ENCODE results near the gene PAPOLA.
"Not testable (repeated sequence)": the region's sequence is repeated elsewhere in the genome, so short reads cannot be mapped to it uniquely, and the experiment has no call there.

The PAPOLA gene

DNA sequence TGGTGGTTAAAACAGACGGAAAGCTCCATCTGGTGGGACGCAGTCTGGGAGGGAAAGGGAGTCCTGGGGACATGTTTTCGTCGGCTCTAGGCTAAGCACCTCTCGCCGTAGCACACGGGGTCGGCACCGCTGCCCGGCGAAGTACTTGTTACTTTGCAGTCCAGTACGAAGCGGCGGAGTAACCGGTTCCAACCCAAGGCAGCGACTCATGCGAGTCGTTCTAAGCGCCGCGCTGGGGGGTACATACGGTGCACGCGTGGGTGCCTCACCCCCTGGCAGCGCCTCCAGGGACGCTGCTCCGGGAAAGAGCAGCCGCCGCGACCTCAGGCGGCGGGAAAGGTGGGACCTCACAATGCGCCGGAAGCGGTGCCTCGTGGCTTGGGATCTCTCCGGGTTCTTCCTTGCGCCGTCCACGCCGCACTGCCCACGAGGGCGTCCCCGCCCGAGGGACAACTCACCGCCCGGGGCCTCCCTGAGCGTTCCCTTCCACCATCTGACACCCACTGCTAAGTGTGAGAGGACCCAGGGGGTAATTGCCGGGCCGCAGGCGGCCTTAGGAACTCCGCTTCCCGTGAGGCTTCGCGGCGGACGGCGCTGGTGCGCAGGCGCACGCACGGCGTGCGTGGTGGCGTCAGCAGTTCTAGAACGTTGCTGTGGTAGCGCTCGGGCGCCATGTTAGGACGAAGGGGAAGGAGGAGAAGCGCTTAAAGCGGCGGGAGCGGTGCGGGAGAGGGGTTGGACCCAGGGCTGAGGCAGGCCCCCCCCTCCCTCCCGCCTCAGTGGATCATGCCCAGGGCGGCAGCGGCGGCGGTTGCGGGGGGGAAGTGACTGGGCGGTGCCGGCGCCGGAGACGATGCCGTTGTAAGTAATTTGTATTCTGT lies at the start of gene PAPOLA:
Gene PAPOLA (plus strand): TSS at position 643 of the 881 bp plus-strand sequence. CDS start 211 bp downstream, at position 854.
- no peak for TF ChIP-seq JUND (IDR thresholded peaks at IDR 0.05; ENCODE audit: low read depth)
- in situ Hi-C loops (cut with HindIII; ENCODE audit: low pct_unique_long_range_greater_than_20kb, low sequenced_read_pairs), result no loop called here
- DNase-seq (ENCODE audit: low read depth in 1 of 2, low spot score in 1 of 2), result peak; percentile 96 to 98

DNA sequence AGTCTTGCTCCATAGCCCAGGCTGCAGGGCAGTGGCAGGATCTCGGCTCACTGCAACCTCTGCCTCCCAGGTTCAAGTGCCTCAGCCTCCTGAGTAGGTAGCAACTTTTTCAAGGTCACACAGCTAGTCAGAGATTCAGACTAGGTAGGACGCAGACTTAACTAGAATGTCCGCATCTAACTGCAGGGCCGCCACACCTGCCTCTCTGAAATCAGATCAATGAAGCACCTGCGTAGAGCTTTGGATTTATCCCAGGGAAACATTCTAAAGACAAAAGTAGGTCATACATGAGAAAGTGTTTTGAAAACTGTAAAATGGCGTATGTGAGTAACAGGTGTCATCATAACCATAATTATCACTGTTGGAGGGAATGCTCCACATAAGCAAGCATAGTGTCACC lies 49.5 kb upstream of the PAPOLA start:
- TF ChIP-seq JUND (IDR thresholded peaks at IDR 0.05; ENCODE audit: low read depth), result no peak
- no peak for DNase-seq (ENCODE audit: low read depth in 1 of 2, low spot score in 1 of 2)
- in situ Hi-C loops (cut with HindIII; ENCODE audit: low pct_unique_long_range_greater_than_20kb, low sequenced_read_pairs), result no loop called here

DNA sequence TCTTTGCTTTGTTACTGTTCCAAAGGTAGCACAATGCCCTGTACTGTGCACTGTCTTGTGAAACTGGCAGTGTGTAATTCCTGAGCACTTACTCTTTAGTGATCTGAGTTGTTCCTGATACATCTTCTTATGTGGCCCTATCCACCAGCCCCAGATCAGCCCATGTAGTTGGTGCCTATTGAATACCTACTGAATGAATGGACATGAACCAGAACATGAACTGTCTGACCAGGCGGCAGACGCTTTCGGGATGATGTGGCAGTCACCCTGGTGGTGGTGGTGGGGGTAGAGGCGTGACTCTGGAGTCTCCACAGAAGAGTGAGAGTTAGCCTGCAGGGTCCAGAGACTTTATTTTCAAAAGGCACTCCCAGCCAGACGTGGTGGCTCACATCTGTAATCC lies 46.6 kb upstream of the PAPOLA start:
- no peak for TF ChIP-seq JUND (IDR thresholded peaks at IDR 0.05; ENCODE audit: low read depth)
- in situ Hi-C loops (cut with HindIII; ENCODE audit: low pct_unique_long_range_greater_than_20kb, low sequenced_read_pairs), result no loop called here
- no peak for DNase-seq (ENCODE audit: low read depth in 1 of 2, low spot score in 1 of 2)

DNA sequence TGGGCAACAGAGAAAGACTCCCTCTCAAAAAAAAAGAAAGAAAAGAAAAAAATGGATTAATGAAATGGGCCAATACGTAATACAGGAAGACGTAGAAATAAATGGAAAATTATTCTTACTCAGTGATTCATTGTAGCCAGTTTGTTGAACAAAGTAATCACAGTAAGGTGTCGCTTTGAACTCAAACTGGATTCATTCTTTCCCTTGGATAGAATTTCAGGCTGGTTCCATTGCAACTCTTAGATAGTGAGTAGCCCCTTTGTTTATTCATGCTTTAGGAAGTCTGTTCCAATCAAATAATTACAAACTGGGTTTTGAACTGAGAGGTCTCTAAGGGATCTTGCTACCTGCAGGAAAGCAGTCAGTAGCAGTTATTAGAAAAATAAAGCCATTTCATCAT lies 42.3 kb upstream of the PAPOLA start:
- in situ Hi-C loops (cut with HindIII; ENCODE audit: low pct_unique_long_range_greater_than_20kb, low sequenced_read_pairs), result no loop called here
- TF ChIP-seq JUND (IDR thresholded peaks at IDR 0.05; ENCODE audit: low read depth), result no peak
- no peak for DNase-seq (ENCODE audit: low read depth in 1 of 2, low spot score in 1 of 2)

DNA sequence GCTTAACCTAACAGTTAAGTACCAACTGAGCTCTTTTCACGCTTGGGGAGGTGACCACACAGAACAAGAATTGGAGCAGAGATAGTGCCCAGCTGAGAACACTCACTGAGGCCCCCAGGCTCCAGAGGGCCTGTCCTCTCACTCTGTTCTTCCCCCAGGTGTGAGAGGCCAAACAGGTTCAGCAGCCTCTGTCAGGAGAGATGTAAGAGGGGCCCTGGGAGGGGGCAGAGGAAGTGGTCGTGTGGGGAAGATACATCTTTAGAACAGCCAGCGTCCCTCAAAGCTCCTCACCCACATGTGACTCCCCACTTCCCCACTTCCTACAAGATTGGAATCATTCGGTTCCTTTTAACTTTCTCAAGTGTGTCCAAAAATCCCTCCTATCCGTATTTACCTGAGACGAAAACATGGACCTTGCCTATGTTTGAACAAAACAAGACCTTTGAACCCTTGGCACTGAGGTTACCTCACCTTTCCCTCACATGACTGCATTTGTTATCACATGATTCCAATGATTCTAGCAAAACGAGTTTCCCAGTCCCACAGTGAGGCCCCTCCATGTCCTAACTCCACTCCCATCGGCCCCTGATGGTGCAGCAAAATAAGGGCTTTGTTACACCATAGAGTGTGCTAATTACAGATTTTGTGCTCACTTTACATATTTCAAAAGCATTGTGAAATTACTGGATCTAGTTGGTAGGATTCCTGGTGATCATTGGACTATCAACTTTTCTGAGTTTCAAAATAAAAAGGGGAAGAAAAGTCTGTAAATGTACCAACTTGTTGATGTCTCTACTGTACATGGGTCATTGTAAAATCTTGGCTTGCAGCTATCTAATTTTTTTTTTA lies 40.0 kb upstream of the PAPOLA start:
- TF ChIP-seq JUND (IDR thresholded peaks at IDR 0.05; ENCODE audit: low read depth), result no peak
- in situ Hi-C loops (cut with HindIII; ENCODE audit: low pct_unique_long_range_greater_than_20kb, low sequenced_read_pairs), result no loop called here
- DNase-seq (ENCODE audit: low read depth in 1 of 2, low spot score in 1 of 2), result no peak

DNA sequence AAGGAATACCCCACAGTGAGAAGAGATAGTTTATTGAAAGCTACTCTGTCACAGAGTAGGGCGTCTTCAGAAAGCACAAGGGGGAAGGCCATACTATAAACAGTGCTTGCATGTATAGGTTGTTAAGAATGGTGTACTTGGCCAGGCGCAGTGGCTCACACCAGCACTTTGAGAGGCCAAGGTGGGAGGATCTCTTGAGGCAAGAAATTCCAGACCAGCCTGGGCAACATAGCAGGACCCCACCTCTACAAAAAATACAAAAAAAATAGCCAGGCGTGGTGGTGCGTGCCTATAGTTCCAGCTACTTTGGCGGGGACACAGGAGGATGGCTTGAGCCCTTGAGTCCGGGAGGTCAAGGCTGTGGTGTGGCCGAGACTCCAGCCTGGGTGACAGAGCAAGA lies 38.0 kb upstream of the PAPOLA start:
- in situ Hi-C loops (cut with HindIII; ENCODE audit: low pct_unique_long_range_greater_than_20kb, low sequenced_read_pairs), result no loop called here
- TF ChIP-seq JUND (IDR thresholded peaks at IDR 0.05; ENCODE audit: low read depth), result no peak
- DNase-seq (ENCODE audit: low read depth in 1 of 2, low spot score in 1 of 2), result no peak

DNA sequence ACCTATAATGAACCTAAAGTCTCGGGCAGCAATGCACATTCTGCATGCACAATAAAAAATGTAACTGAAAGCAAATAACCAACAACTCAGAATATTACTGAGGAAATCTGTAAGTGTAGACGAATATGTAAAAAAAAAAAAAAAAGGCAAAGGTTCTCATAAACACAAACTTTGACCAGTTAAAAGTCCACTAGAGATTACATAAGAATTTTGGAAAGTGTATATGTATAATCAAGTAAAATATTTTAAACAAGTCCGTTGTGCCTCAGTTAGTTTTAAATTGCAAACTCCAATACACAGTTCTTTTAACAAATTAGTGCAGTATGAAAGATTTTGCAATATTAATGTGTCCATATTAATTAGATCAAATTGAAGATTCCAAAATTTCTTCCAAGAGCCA lies 35.3 kb upstream of the PAPOLA start:
- TF ChIP-seq JUND (IDR thresholded peaks at IDR 0.05; ENCODE audit: low read depth), result no peak
- DNase-seq (ENCODE audit: low read depth in 1 of 2, low spot score in 1 of 2), result no peak
- in situ Hi-C loops (cut with HindIII; ENCODE audit: low pct_unique_long_range_greater_than_20kb, low sequenced_read_pairs), result no loop called here

DNA sequence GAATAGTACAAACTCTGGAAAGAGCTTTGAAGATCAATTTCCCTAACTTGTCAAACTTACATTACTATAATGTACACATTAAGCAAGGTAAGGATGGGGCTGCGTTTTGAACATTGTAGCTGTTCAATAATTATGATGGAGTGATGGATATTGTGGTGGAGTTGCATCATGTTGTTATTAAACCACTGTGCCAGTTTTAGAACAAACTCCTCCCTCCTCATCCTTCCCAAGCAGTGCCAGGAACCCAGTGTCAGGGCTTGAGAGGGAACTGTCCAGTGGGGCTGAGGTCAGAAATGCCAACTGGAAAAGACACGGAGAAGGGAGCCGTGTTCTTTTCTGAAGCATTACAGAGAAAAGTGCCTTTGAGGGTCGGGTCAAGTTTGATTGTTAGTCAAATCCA lies 31.9 kb upstream of the PAPOLA start:
- in situ Hi-C loops (cut with HindIII; ENCODE audit: low pct_unique_long_range_greater_than_20kb, low sequenced_read_pairs), result no loop called here
- DNase-seq (ENCODE audit: low read depth in 1 of 2, low spot score in 1 of 2), result peak in 1 of 2 experiments; percentile 25
- TF ChIP-seq JUND (IDR thresholded peaks at IDR 0.05; ENCODE audit: low read depth), result no peak

DNA sequence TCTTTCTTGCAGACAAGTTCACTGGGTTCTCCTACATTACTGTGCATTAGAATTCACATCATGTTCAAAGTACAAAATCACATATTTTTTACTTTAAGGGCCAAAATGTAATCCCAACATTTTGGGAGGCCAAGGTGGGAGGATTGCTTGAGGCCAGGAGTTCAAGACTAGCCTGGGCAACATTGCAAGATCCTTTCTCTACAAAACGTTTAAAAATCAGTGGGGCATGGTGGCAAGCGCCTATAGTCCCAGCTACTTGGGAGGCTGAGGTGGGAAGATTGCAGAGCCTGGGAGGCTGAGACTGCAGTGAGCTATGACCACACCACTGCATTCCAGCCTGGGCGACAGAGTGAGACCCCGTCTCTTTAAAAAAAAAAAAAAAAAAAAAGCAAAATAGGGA lies 31.2 kb upstream of the PAPOLA start:
- in situ Hi-C loops (cut with HindIII; ENCODE audit: low pct_unique_long_range_greater_than_20kb, low sequenced_read_pairs); DNase-seq (ENCODE audit: low read depth in 1 of 2, low spot score in 1 of 2): not testable (repeated sequence)

DNA sequence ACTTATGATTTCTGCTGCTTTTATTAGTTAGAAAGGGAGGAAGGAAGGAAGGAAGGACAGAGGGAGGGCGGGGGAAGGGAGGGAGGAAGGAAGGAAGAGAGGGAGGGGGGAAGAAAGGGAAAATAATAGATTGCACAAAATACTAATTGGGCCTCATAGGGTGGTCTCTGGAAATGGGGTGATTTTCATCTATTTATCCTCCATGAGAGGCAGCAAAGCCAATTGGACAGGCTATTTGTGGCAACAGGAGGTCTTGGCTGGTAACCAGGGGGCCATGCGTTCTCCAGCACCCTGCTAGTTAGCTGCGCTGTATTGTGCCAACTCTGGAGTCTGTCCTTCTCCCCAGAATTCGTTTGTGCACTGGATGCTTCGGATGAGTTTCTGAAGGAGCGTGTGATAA lies 24.1 kb upstream of the PAPOLA start:
- in situ Hi-C loops (cut with HindIII; ENCODE audit: low pct_unique_long_range_greater_than_20kb, low sequenced_read_pairs), result no loop called here
- DNase-seq (ENCODE audit: low read depth in 1 of 2, low spot score in 1 of 2), result no peak
- no peak for TF ChIP-seq JUND (IDR thresholded peaks at IDR 0.05; ENCODE audit: low read depth)

DNA sequence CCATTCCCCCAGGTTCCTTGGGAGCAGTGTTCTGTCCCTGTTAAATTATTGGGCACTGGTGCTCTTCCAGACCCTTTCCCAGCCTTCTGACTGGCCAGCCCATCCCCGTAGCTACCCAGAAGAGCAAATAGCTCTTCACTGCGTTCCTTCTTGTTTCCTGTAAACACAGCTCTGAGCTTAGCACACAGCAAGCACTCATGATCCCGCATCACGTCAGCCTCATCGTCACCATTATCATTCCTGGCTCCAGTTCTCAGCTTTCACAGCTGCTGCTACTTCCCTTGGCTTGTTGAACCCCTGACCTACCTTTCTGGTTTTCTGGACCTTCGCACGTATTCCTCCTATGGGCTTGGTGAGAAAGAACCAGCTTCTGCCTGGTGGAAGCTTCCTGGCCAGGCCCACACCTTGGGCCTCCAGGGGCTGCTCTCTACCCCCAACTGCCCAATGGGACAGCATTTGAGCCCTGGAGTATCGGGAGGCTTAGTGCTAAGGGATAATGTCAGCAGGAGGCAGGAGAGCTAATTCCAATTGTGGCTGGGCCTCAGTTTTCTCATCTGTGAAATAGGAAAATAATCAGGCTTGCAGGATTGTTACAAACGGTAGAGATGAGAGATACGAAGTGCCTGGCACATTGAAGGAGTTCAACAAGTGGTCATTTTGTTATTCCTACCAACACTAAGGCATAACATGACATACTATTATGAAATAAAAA lies 22.6 kb upstream of the PAPOLA start:
- no peak for DNase-seq (ENCODE audit: low read depth in 1 of 2, low spot score in 1 of 2)
- in situ Hi-C loops (cut with HindIII; ENCODE audit: low pct_unique_long_range_greater_than_20kb, low sequenced_read_pairs), result no loop called here
- TF ChIP-seq JUND (IDR thresholded peaks at IDR 0.05; ENCODE audit: low read depth), result no peak

DNA sequence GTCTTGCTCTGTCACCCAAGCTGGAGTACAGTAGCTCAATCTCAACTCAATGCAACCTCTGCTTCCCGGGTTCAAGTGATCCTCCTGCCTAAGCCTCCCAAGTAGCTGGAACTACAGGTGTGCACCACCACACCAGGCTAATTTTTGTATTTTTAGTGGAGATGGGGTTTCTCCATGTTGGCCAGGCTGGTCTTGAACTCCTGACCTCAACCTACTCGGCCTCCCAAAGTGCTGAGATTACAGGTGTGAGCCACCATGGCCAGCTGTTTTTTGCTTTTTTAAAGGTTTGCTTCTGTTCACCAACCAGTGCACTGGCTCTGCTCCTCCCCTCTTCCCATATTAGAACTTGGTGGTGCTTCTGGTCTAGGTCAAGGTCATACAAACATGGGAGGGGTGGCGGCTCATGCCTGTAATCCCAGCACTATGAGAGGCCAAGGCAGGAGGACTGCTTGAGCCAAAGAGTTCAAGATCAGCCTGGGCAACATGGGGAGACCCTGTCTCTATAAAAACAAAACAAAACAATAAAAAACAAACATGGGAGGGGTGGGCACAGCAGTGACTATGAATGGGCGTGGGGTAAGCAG lies 20.4 kb upstream of the PAPOLA start:
- in situ Hi-C loops (cut with HindIII; ENCODE audit: low pct_unique_long_range_greater_than_20kb, low sequenced_read_pairs), result no loop called here
- no peak for DNase-seq (ENCODE audit: low read depth in 1 of 2, low spot score in 1 of 2)
- TF ChIP-seq JUND (IDR thresholded peaks at IDR 0.05; ENCODE audit: low read depth), result no peak
